ENCODE results near the gene KRT17.

DNA sequence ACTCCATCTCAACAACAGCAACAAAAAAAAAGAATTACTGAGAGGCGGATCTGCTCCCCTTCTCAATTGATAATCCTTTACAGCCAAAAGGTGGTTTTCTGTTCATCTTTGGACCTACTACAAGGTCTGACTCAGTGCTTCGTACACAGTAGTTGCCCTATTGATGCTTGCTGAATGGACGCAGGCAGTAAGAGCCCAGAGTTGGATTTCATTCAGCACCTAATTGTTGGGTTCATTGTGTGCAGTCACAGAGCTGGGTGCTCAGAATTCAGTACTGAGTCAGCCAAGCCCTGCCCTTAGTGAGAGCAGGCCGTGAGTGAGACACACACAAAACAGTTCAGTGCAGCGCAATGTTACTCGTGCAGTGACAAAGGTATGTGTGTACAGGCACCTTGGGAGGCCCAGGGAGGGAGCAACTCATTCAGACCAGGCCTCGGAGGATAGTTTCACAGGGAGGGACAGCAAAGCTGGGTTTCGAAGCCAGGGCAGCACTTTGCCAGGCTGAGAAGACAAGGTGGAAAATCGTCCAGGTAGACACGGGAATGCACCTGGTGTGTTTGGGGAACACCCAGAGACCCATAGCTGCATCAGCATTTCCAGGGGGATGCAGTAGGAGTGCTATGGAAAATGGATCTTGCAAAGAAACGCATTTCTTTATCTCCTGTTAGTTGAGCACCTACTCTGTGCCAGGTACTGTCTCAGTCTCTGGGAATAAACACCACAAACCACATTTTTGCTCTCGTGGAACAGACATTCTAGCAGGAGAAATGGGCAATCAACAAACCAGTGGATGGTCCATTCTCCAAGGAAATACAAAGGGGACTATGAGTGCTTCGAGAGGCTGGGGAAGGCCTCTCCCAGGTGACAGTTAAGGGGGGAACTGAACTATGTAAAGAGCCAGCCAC lies 18.1 kb upstream of the KRT17 start:
- TF ChIP-seq, protein P1, sequence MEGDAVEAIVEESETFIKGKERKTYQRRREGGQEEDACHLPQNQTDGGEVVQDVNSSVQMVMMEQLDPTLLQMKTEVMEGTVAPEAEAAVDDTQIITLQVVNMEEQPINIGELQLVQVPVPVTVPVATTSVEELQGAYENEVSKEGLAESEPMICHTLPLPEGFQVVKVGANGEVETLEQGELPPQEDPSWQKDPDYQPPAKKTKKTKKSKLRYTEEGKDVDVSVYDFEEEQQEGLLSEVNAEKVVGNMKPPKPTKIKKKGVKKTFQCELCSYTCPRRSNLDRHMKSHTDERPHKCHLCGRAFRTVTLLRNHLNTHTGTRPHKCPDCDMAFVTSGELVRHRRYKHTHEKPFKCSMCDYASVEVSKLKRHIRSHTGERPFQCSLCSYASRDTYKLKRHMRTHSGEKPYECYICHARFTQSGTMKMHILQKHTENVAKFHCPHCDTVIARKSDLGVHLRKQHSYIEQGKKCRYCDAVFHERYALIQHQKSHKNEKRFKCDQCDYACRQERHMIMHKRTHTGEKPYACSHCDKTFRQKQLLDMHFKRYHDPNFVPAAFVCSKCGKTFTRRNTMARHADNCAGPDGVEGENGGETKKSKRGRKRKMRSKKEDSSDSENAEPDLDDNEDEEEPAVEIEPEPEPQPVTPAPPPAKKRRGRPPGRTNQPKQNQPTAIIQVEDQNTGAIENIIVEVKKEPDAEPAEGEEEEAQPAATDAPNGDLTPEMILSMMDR (IDR thresholded peaks at IDR 0.05), result no peak
- TF ChIP-seq POLR2A (IDR thresholded peaks at IDR 0.05), result no peak
